Testis (tissue), 2 donors: ENCODE results near the gene C20orf202.

ENCODE experiments used
- POLR2A ChIP-seq: fragments of 450-650 bp; IDR thresholded peaks from one replicate; pipeline ENCODE4 v1.6.1; 2017; ENCODE audit warnings: antibody characterized with exemption, mild to moderate bottlenecking, moderate library complexity
- TF ChIP-seq, protein P1 (sequence below), 3 experiments: fragments of 450-650 bp in 2 of 3; fragments of 200-600 bp in 1 of 3; sonication (generic) in 1 of 3; IDR thresholded peaks; one replicate each; pipeline ENCODE4 v1.5.1; 2016 to 2019; ENCODE audit warnings: antibody characterized with exemption in 3 of 3, mild to moderate bottlenecking in 2 of 3, moderate library complexity in 1 of 3

GRCh38 chr20:1207293-1207878 lies 4.1 kb downstream of the C20orf202 start:
- TF ChIP-seq, protein P1, sequence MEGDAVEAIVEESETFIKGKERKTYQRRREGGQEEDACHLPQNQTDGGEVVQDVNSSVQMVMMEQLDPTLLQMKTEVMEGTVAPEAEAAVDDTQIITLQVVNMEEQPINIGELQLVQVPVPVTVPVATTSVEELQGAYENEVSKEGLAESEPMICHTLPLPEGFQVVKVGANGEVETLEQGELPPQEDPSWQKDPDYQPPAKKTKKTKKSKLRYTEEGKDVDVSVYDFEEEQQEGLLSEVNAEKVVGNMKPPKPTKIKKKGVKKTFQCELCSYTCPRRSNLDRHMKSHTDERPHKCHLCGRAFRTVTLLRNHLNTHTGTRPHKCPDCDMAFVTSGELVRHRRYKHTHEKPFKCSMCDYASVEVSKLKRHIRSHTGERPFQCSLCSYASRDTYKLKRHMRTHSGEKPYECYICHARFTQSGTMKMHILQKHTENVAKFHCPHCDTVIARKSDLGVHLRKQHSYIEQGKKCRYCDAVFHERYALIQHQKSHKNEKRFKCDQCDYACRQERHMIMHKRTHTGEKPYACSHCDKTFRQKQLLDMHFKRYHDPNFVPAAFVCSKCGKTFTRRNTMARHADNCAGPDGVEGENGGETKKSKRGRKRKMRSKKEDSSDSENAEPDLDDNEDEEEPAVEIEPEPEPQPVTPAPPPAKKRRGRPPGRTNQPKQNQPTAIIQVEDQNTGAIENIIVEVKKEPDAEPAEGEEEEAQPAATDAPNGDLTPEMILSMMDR (IDR thresholded peaks at IDR 0.05), result no peak
- TF ChIP-seq POLR2A, result no peak
